ENCODE data around the gene R3HDM2. TPM values are rescaled to one million over a fixed set of nuclear protein-coding genes. Genes with fewer than 3 reads are reported as not detected.
A peak's percentile ranks its signal among the peaks of the same experiment; 100 is the strongest.

R3HDM2 gene
- total RNA-seq = 10 to 100 TPM; 55.8 to 75.4 TPM
- polyA plus RNA-seq = 10 to 100 TPM; 11.3 to 22.7 TPM
- long read RNA-seq, donor 1, partial matches to known transcripts = 8 of 17 reads
- long read RNA-seq, donor 1, other reads (novel, unspliced or antisense) = 9 of 17 reads
- long read RNA-seq, donor 2, full-length matches to known transcripts = 5 of 31 reads
- long read RNA-seq, donor 2, partial matches to known transcripts = 8 of 31 reads
- long read RNA-seq, donor 2, other reads (novel, unspliced or antisense) = 18 of 31 reads

GRCh38 chr12:57430931-57431566 is at the start of gene R3HDM2:
Gene R3HDM2, minus strand, starts transcription at chr12:57431043. Its CDS starts 120,615 bp downstream, at chr12:57310428.
- intact Hi-C loops (cut with DNase I) = no loop called here

GRCh38 chr12:57479376-57480115 is 48.7 kb upstream of the R3HDM2 start, which contains the start of gene ARHGAP9:
Gene ARHGAP9, minus strand, starts transcription at chr12:57479866. Its CDS starts 460 bp downstream, at chr12:57479406.
- intact Hi-C loops (cut with DNase I) = no loop called here
- no peak for ATAC-seq (ENCODE audit: low FRiP score)
- Histone ChIP-seq H3K27ac (ENCODE audit: low read depth in 1 of 2, low read length in 2 of 2) (no peak within 1 kb of the TSS), H3K4me1 (ENCODE audit: control insufficient read depth in 1 of 2, insufficient read depth in 2 of 2, low read length in 2 of 2) (no peaks in the 10 kb centered on the region), H3K4me3 (ENCODE audit: low read length in 2 of 2) (no peak within 1 kb of the TSS), H3K27me3 (ENCODE audit: control insufficient read depth in 1 of 2, insufficient read depth in 2 of 2, low read length in 1 of 2) (no peaks in the 10 kb centered on the region), H3K9me3 (ENCODE audit: control insufficient read depth, low read length) (no peaks in the 10 kb centered on the region), H3K36me3 (ENCODE audit: control insufficient read depth in 1 of 2, insufficient read depth in 2 of 2, low read length in 1 of 2) (no peaks in the 10 kb centered on the region)
- WGBS, 2 donors = 67 to 74% methylated on average over 6 of the region's 6 CpGs
- peak in 1 of 2 donors; percentile 37 for DNase-seq

More at GRCh38 chr12:57430931-57431566, at the start of gene R3HDM2:
- Histone ChIP-seq H3K27me3 (ENCODE audit: control insufficient read depth in 1 of 2, insufficient read depth in 2 of 2, low read length in 1 of 2) (no peaks in the 10 kb centered on the region), H3K4me1 (ENCODE audit: control insufficient read depth in 1 of 2, insufficient read depth in 2 of 2, low read length in 2 of 2) (no peaks in the 10 kb centered on the region), H3K27ac (ENCODE audit: low read depth in 1 of 2, low read length in 2 of 2) (peak within 1 kb of the TSS; percentile 95 to 98), H3K36me3 (ENCODE audit: control insufficient read depth in 1 of 2, insufficient read depth in 2 of 2, low read length in 1 of 2) (no peaks in the 10 kb centered on the region), H3K9me3 (ENCODE audit: control insufficient read depth, low read length) (no peaks in the 10 kb centered on the region), H3K4me3 (ENCODE audit: low read length in 2 of 2) (peak within 1 kb of the TSS; percentile 71 to 99)
- 1 to 2% methylated on average over 28 to 41 of the region's 41 CpGs for WGBS, 2 donors
- peak; percentile 97 for ATAC-seq (ENCODE audit: low FRiP score)
- DNase-seq = peak; percentile 98 to 99

GRCh38 chr12:57479043-57479375 is 48.2 kb upstream of the R3HDM2 start:
- no peaks in the 10 kb centered on the region for H3K9me3 ChIP-seq (ENCODE audit: control insufficient read depth, low read length)
- no peaks in the 10 kb centered on the region for H3K27me3 ChIP-seq (ENCODE audit: control insufficient read depth in 1 of 2, insufficient read depth in 2 of 2, low read length in 1 of 2)
- no peaks in the 10 kb centered on the region for H3K36me3 ChIP-seq (ENCODE audit: control insufficient read depth in 1 of 2, insufficient read depth in 2 of 2, low read length in 1 of 2)
- H3K27ac ChIP-seq (ENCODE audit: low read depth in 1 of 2, low read length in 2 of 2) = no peak overlapping the region
- DNase-seq (peak in 1 of 2 donors; percentile 46), ATAC-seq (ENCODE audit: low FRiP score) (no peak)
- no peak overlapping the region for H3K4me3 ChIP-seq (ENCODE audit: low read length in 2 of 2)
- 87 to 90% methylated on average over 10 of the region's 10 CpGs for WGBS, 2 donors
- H3K4me1 ChIP-seq (ENCODE audit: control insufficient read depth in 1 of 2, insufficient read depth in 2 of 2, low read length in 2 of 2) = no peaks in the 10 kb centered on the region
- intact Hi-C loops (cut with DNase I) = no loop called here

- Histone ChIP-seq H3K27ac (ENCODE audit: low read depth in 1 of 2, low read length in 2 of 2) (no peak overlapping the region), H3K9me3 (ENCODE audit: control insufficient read depth, low read length) (no peaks in the 10 kb centered on the region), H3K4me3 (ENCODE audit: low read length in 2 of 2) (no peak overlapping the region), H3K4me1 (ENCODE audit: control insufficient read depth in 1 of 2, insufficient read depth in 2 of 2, low read length in 2 of 2) (no peaks in the 10 kb centered on the region), H3K36me3 (ENCODE audit: control insufficient read depth in 1 of 2, insufficient read depth in 2 of 2, low read length in 1 of 2) (no peaks in the 10 kb centered on the region), H3K27me3 (ENCODE audit: control insufficient read depth in 1 of 2, insufficient read depth in 2 of 2, low read length in 1 of 2) (no peaks in the 10 kb centered on the region)
- 76 to 78% methylated on average over 12 of the region's 12 CpGs for WGBS, 2 donors
- intact Hi-C loops (cut with DNase I) = no loop called here
- DNase-seq = peak in 1 of 2 donors; percentile 73
- ATAC-seq (ENCODE audit: low FRiP score) = peak; percentile 33
Observed at GRCh38 chr12:57477710-57478681, 47.2 kb upstream of the R3HDM2 start.

- H3K9me3 ChIP-seq (ENCODE audit: control insufficient read depth, low read length) = no peaks in the 10 kb centered on the region
- no peak overlapping the region for H3K4me3 ChIP-seq (ENCODE audit: low read length in 2 of 2)
- ATAC-seq (ENCODE audit: low FRiP score) (no peak), DNase-seq (peak in 1 of 2 donors; percentile 68)
- H3K27me3 ChIP-seq (ENCODE audit: control insufficient read depth in 1 of 2, insufficient read depth in 2 of 2, low read length in 1 of 2) = no peaks in the 10 kb centered on the region
- H3K27ac ChIP-seq (ENCODE audit: low read depth in 1 of 2, low read length in 2 of 2) = no peak overlapping the region
- H3K4me1 ChIP-seq (ENCODE audit: control insufficient read depth in 1 of 2, insufficient read depth in 2 of 2, low read length in 2 of 2) = no peaks in the 10 kb centered on the region
- H3K36me3 ChIP-seq (ENCODE audit: control insufficient read depth in 1 of 2, insufficient read depth in 2 of 2, low read length in 1 of 2) = no peaks in the 10 kb centered on the region
- intact Hi-C loops (cut with DNase I) = no loop called here
- 79 to 87% methylated on average over 13 to 15 of the region's 15 CpGs for WGBS, 2 donors
Observed at GRCh38 chr12:57476993-57477709, 46.3 kb upstream of the R3HDM2 start.

GRCh38 chr12:57476162-57476992 is 45.5 kb upstream of the R3HDM2 start:
- H3K4me1 ChIP-seq (ENCODE audit: control insufficient read depth in 1 of 2, insufficient read depth in 2 of 2, low read length in 2 of 2) = no peaks in the 10 kb centered on the region
- no peak overlapping the region for H3K27ac ChIP-seq (ENCODE audit: low read depth in 1 of 2, low read length in 2 of 2)
- H3K36me3 ChIP-seq (ENCODE audit: control insufficient read depth in 1 of 2, insufficient read depth in 2 of 2, low read length in 1 of 2) = no peaks in the 10 kb centered on the region
- no peaks in the 10 kb centered on the region for H3K9me3 ChIP-seq (ENCODE audit: control insufficient read depth, low read length)
- DNase-seq (peak; percentile 66 to 81), ATAC-seq (ENCODE audit: low FRiP score) (peak; percentile 12)
- no peak overlapping the region for H3K4me3 ChIP-seq (ENCODE audit: low read length in 2 of 2)
- intact Hi-C loops (cut with DNase I) = no loop called here
- WGBS, 2 donors = 26 to 27% methylated on average over 27 to 29 of the region's 29 CpGs
- H3K27me3 ChIP-seq (ENCODE audit: control insufficient read depth in 1 of 2, insufficient read depth in 2 of 2, low read length in 1 of 2) = no peaks in the 10 kb centered on the region

GRCh38 chr12:57475271-57476161 is 44.7 kb upstream of the R3HDM2 start:
- H3K4me1 ChIP-seq (ENCODE audit: control insufficient read depth in 1 of 2, insufficient read depth in 2 of 2, low read length in 2 of 2) = no peaks in the 10 kb centered on the region
- H3K27me3 ChIP-seq (ENCODE audit: control insufficient read depth in 1 of 2, insufficient read depth in 2 of 2, low read length in 1 of 2) = no peaks in the 10 kb centered on the region

More at GRCh38 chr12:57475271-57476161, 44.7 kb upstream of the R3HDM2 start:
- H3K9me3 ChIP-seq (ENCODE audit: control insufficient read depth, low read length) = no peaks in the 10 kb centered on the region
- H3K4me3 ChIP-seq (ENCODE audit: low read length in 2 of 2) = peak overlapping the region in 1 of 2 donors; percentile 3
- 4 to 5% methylated on average over 82 to 84 of the region's 84 CpGs for WGBS, 2 donors
- DNase-seq = peak in 1 of 2 donors; percentile 75
- no peak overlapping the region for H3K27ac ChIP-seq (ENCODE audit: low read depth in 1 of 2, low read length in 2 of 2)
- H3K36me3 ChIP-seq (ENCODE audit: control insufficient read depth in 1 of 2, insufficient read depth in 2 of 2, low read length in 1 of 2) = no peaks in the 10 kb centered on the region
- ATAC-seq (ENCODE audit: low FRiP score) = peak; percentile 49
- intact Hi-C loops (cut with DNase I) = no loop called here
